Neural crest cell (in vitro differentiated cells): ENCODE measurements around the gene DHRS7C. TPM values are rescaled to one million over a fixed set of nuclear protein-coding genes. Genes with fewer than 3 reads are reported as not detected.

Source experiments
- DNase-seq: peaks from one replicate; pipeline ENCODE4 v3.0.0; 2021; ENCODE audit warnings: low read depth, mixed read lengths, low spot score
- H3K27ac Mint-ChIP-seq: one replicate; pipeline ENCODE4 v1.8.0; 2021; ENCODE audit warnings: mild to moderate bottlenecking, mixed read lengths; ENCODE audit not compliant: unreplicated experiment
- H3K27me3 Mint-ChIP-seq: 2 replicates; pipeline ENCODE4 v1.8.0; 2021; ENCODE audit warnings: low read depth, mild to moderate bottlenecking, mixed read lengths
- H3K36me3 Mint-ChIP-seq: 2 replicates; pipeline ENCODE4 v1.8.0; 2021; ENCODE audit warnings: low read depth, mild to moderate bottlenecking, mixed read lengths
- H3K4me1 Mint-ChIP-seq: 2 replicates; pipeline ENCODE4 v1.8.0; 2021; ENCODE audit warnings: mixed read lengths
- H3K4me3 Mint-ChIP-seq: one replicate; pipeline ENCODE4 v1.8.0; 2021; ENCODE audit warnings: mild to moderate bottlenecking, mixed read lengths
- H3K9me3 Mint-ChIP-seq: 2 replicates; pipeline ENCODE4 v1.8.0; 2021; ENCODE audit warnings: mixed read lengths
- CTCF ChIP-seq: fragments of 200-600 bp; sonication (generic); conservative IDR thresholded peaks from 2 replicates; pipeline ENCODE4 v1.5.0; 2021; ENCODE audit warnings: antibody characterized with exemption, mild to moderate bottlenecking
- total RNA-seq: library from RNA; stranded (reverse); gene quantifications from 2 replicates; pipeline ENCODE4 v1.2.1, GENCODE V29; 2021

Gene DHRS7C
- total RNA-seq, 1 donor from 2014 or later: not detected

GRCh38 chr17:9801505-9801904, 10.1 kb upstream of the DHRS7C start:
- Mint-ChIP-seq H3K36me3 (no peaks in the 10 kb centered on the region), H3K4me1 (no peaks in the 10 kb centered on the region), H3K4me3 (no peak overlapping the region), H3K9me3 (no peaks in the 10 kb centered on the region), H3K27me3 (peaks cover 24% of the 10 kb centered on the region), H3K27ac (no peak overlapping the region)
- TF ChIP-seq CTCF: no peak
- no peak for DNase-seq

- no peak for TF ChIP-seq CTCF
- Mint-ChIP-seq H3K36me3 (no peaks in the 10 kb centered on the region), H3K9me3 (no peaks in the 10 kb centered on the region), H3K4me1 (no peaks in the 10 kb centered on the region), H3K4me3 (no peak overlapping the region), H3K27me3 (peaks cover 15% of the 10 kb centered on the region), H3K27ac (no peak overlapping the region)
- no peak for DNase-seq
Observed at GRCh38 chr17:9798724-9799123, 7.3 kb upstream of the DHRS7C start.

GRCh38 chr17:9798008-9798407, 6.6 kb upstream of the DHRS7C start:
- Mint-ChIP-seq H3K9me3 (no peaks in the 10 kb centered on the region), H3K27me3 (peaks cover 15% of the 10 kb centered on the region), H3K4me1 (no peaks in the 10 kb centered on the region), H3K36me3 (no peaks in the 10 kb centered on the region), H3K27ac (no peak overlapping the region), H3K4me3 (no peak overlapping the region)
- DNase-seq: no peak
- TF ChIP-seq CTCF: no peak

- Mint-ChIP-seq H3K9me3 (no peaks in the 10 kb centered on the region), H3K4me3 (no peak overlapping the region), H3K4me1 (no peaks in the 10 kb centered on the region), H3K27me3 (peaks cover 4% of the 10 kb centered on the region), H3K27ac (no peak overlapping the region), H3K36me3 (no peaks in the 10 kb centered on the region)
- no peak for DNase-seq
- no peak for TF ChIP-seq CTCF
Observed at GRCh38 chr17:9792181-9792840, 919 bp upstream of the DHRS7C start.

GRCh38 chr17:9790316-9790715, 1.1 kb downstream of the DHRS7C start:
- no peaks in the 10 kb centered on the region for H3K27me3 Mint-ChIP-seq

More at GRCh38 chr17:9790316-9790715, 1.1 kb downstream of the DHRS7C start:
- Mint-ChIP-seq H3K4me3 (no peak overlapping the region), H3K27ac (no peak overlapping the region), H3K36me3 (no peaks in the 10 kb centered on the region), H3K9me3 (no peaks in the 10 kb centered on the region), H3K4me1 (no peaks in the 10 kb centered on the region)
- DNase-seq: no peak
- TF ChIP-seq CTCF: no peak
